GM18870 (cell line): ENCODE data around the gene PDE6B.
"Not testable (repeated sequence)": the region's sequence is repeated elsewhere in the genome, so short reads cannot be mapped to it uniquely, and the experiment has no call there.

Source experiments
- ATAC-seq: cut with Tn5 transposase; IDR thresholded peaks from one replicate; pipeline ENCODE4 v1.9.1; 2021; ENCODE audit warnings: moderate library complexity; ENCODE audit not compliant: unreplicated experiment

The PDE6B gene

GRCh38 chr4:682490-683172, 57.3 kb downstream of the PDE6B start:
- ATAC-seq: no peak

DNA sequence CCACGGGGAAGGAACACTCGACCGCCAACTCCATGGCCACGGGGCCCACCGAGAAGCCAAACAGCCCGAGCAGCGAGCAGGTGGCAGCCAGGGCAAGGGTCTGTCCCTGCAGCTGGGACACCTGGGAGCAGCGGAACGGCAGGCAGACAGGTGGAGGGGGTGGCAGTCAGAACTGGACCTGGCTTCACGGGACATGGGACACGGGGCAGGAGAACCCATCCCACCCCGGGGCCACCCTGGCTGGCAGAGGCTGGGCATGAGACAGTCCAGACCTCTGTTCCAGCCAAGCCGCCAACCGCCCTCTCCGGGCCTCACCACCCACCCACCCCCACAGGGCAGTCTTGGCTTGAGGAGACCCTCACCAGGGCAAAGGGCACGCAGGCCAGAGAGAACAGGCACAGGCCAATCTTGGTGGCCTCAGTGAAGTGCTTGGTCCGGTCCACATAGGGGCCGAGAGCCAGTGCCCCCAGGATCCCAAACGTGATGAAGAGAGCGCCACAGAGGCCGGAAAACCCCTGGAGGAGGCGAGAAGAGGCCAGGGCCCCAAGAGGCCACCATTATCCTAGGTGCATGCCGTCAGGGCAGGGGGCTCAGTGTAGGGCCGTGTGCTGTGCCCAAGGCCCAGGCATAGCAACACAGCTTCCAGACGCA, 58.0 kb downstream of the PDE6B start:
- no peak for ATAC-seq

DNA sequence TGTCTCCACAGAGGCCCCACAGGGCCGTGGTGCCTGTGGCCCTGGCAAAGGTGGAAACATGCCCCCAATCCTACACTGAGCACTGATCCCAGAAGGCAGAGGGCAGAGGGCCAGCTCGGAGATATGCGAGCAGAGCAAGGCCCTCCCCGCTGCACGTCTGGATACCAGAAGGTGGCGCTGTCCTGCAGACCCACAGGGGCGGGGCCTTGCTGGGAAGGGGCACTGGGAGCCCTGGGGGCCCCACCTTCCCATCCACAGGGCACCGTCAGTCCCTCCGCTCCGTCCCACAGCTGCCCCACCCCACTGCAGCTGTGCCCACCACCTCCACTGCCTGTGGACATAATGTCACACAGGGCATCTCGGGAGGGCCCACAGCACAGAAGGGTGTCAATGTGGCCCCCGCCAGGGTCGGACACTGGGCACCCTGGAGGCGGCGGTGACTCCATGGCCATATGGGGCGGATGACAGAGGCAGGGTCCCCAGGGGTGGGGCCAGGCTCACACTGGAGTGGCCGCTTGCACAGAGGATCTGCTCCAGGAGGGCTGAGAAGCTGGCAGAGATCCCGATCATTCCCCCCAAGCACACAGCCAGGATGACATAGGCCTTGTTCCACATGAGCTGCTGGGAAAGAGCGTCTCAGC, 58.7 kb downstream of the PDE6B start:
- ATAC-seq: no peak

DNA sequence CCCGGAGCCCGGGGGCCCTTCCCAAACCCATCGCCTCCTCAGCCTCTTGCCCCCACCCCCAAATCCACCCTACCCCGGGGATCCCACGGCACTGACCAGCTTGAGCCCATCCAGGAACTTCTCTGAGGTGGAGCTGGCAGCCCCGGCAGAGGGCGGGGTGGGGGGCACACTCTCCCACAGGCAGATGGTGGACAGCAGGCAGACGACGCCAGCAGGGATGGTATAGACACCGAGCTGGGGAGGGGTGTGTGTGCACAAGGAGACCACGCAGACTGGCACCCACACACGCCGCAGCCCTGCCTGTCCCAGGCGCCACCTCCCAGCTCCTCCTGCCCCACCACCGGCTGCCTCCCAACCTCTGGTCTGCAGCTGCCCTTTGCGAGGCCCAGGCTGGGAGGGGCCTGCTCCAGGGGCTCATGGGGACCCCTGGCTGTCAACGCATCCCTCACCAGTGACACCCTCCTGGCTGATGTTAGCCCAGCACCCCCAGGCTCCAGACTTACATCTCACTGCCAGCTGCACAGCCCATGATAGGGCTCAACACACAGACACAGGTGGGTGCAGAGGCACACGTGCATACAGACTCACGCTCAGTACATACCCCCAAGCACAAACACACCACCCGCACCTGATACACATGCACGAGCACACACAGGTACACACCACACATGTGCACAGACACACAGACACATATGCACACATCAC, 59.4 kb downstream of the PDE6B start:
- no peak for ATAC-seq

DNA sequence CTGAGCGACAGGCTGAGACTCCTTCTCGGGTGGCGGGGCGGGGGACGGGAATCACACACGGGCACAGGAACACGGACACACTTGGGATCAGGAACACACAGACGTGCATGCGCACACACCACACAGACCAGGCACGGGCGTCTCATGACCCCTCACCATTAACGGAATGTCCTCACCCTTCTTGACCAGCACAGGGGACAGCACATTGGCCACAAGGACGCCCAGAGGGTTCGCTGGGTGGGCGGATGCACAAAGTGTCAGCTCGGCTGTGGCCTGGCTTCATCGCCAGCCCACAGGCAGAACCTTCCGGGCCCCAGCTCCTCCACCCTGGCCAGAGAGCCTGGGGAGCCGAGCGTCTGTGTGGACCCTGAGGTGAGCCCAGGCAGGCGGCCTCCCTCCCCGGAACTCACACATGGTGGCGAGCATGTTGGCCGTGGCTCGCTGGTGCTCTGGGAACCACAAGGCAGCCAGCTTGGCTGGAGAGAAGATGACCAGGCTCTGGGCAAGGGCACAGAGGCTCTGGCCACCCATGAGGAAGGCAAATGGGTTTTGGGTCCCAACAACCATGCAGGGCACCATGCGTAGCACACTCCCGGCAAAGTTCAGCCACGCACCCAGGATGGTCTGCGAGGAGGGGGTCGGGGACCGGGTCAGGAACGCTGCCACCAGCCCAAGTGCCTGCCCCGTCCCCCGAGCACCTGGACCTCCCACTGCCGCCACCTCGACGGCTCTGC, 60.5 kb downstream of the PDE6B start:
- no peak for ATAC-seq

DNA sequence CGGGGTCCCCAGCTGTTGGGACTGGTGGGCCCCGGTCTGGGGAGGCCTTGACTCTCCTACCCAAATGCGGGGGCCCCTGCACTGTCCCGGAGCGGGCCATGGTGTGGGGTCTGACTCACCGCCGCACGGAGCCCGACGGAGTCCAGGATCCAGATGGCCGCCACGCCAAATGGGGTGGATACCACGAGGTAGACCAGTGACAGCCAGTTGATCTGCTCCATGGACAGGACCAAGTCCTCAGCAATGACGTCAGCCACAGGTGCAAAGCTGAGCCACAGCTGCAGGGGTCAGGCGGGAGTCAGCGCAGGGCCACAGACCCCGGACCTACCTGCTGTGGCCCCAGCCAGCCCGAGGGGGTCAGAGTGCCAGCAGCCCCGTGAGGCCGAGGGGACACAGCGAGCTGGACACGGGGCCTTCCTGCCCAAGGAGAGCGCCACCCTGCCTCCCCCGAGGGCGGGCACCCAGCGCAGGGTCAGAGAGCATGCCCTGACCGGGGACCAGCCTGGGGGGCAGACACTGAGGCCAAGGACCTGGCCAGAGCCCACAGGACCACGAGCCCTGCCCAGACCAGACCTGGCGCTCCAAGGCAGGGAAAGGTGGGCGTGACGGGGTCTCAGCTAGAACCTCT, 61.2 kb downstream of the PDE6B start:
- no peak for ATAC-seq

- ATAC-seq: no peak
These were observed 61.9 kb downstream of the PDE6B start for GRCh38 chr4:687048-687970.

- ATAC-seq: no peak
These were observed 62.8 kb downstream of the PDE6B start for GRCh38 chr4:687971-688853.

DNA sequence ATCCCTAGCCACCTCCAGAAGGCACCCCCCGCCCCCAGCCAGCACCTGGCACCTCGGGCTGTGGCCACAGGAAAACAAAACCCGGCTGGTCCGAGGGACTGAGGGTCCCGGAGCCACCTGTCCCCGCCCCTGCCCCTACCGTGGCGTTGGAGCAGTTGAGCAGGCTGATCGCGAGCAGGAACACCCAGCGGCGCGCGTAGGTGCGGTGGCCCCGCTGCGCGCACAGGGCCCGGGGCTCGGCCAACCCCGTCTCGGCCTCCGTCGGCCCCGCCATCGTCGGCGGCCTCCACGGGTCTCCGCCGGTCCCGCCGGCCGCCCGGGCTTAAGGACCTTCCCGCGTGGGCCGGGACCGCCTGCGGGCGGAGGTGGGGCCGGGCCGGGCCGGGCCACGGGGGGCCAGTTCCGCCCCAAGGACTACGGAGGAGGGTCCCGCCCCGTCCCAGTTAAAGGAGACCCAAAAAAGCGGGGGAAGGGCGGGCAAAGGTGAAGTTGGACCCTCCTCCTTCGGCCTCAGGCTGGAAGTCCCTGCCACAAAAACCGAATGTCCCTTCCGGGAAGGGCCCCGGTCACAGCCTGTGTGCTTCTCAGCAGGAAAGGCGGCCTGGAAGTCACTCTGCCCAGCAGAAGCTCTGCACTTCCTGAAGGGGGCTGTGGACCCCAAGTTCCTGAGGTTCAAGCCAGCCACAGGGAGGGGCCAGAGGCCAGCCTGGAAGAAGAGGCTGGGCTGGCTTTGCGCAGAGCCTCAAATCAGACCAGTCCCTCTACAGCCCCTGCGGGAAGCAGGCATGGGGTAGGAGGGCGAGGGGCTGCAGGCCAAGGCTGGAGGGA, 63.7 kb downstream of the PDE6B start, which contains the start of gene SLC49A3:
Gene SLC49A3 (minus strand): TSS at position 298 of the 828 bp plus-strand sequence. CDS start 24 bp downstream, at position 274.
- no peak for ATAC-seq

- no peak for ATAC-seq
These were observed 64.3 kb downstream of the PDE6B start for GRCh38 chr4:689723-690122.

- ATAC-seq: no peak
These were observed 67.6 kb downstream of the PDE6B start for GRCh38 chr4:692771-693554.

GRCh38 chr4:694341-694940, 69.1 kb downstream of the PDE6B start:
- not testable (repeated sequence) for ATAC-seq

DNA sequence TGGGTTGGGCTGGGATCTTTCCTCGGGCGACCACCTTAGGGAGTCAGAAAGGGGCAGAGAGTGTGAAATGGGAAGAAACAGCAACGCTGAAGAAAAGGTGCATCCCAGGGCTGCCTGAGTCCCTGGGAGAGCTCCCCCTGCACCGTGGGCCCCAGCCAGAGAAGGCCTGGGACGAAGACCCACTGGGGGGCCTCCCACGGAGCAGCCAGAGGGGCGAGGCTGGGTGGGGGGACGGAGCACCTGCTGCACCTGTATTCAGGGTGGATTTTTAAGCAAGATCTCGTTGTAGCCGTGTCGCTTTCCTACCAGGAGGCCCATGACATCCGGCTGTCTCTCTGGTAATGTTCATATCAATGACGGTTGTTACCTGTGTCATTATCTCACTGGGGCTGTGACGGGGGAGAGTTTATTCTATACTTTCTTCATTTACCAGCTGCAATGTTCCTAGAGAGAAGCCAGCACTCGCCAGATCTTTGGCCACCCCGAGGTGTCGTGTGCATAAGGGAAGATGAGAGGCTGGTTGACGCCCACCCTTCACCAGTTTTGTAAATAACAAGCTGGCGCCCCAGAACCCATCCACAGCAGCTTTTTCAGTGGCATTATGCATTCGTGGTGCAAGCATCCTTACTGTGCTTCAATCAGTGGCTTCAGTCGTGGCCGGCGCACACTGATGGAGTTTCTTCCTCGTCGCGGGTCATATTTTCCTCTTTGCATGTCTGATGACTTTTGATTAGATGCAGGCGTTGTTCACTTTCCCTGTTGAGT, 74.6 kb downstream of the PDE6B start:
- ATAC-seq: no peak

DNA sequence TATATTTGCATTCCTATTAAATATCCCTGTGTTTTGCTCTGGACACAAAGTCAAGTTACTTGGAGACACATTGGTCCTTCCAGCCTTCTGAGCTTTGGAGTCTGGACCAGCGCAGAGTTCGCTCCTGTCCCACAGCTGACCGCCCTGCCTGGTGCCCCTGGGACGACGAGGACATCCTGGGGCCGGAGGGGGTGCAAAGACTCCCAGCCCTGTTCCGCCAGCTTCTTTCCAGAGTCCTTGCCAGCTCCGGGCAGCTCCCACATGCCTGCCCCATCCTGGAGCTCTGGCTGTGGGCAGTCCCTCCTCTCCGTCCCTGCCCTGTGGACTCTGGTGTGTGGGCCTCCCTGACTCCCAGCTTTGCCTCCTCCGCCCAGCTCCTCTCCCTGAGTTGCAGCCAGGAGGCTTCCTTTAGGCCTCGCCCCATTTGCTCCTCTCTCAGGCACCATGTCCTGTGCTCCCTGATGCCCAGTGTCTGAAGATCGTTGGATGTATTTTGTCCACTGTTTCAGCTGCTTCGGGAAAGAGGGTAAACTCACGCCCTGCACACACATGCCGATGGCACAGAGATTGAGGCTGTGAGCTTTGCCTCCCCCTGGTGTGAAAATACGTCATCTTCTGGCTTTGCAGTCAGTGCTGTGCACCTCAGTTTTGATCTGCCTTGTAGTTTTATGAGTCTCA, 75.4 kb downstream of the PDE6B start:
- no peak for ATAC-seq

- no peak for ATAC-seq
These were observed 77.3 kb downstream of the PDE6B start for GRCh38 chr4:702618-703048.
